ENCODE measurements around the gene GALNS.
"Not testable (repeated sequence)": the region's sequence is repeated elsewhere in the genome, so short reads cannot be mapped to it uniquely, and the experiment has no call there.

The GALNS gene

DNA sequence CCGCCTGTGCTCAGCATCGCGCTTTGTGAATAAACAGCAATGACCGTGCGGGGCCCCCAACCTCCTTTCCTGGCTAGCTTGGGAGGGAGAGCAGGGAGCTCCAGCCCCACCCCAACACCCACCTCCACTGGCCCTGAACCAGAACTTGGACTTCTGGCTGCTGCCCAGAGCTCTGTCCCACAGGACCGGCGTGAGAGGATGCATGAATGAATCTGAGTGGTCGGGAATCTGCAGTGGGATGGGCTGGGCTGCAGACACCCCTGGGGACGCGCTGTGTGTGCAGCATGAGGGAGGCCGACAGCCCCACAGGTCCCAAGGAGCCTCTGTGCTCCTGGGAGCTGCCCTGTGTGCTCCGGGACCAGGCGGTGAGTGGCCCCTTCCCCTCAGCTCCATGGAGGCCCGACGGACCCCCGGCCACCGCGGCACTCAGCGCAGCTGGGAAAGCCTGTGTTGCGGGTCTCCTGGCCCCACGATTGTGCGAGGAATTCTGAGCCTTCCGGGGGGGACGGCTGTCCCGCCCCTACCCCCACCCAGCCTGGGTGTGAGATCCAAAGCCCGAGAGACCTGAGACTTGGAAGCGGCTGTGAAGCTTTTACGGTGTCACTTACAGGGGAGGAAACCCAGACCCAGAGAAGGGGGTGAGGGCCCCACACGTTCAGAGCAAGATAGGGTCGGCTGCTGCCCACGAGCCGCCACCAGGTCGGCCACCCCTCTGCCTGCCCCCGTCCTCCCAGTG, 77.2 kb downstream of the GALNS start:
- no peak for DNase-seq

DNA sequence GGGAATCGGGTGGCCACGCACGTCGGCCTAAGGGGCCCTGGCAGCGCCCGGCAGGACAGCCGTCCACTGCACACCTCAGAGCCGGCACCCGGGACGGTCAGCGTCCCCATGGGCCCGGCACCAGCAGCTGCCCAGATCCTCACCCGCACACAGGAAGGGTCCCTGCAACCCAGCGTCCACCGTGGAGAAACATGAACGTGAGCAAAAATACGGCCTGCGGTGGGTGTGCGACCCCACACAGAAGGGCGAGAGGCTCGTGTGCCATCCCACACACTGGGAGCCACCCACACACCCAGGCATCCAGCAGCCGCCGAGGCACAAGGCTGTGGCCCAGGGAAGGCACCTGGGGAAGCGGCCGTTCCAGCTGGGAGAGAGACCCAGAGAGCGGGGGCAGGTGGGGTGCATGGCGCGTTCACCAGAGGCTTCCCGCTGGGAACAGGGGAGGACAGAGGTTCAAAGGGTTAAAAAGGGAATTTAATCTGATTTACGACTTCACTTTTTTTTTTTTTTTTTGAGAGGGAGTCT, 78.1 kb downstream of the GALNS start:
- DNase-seq: no peak

DNA sequence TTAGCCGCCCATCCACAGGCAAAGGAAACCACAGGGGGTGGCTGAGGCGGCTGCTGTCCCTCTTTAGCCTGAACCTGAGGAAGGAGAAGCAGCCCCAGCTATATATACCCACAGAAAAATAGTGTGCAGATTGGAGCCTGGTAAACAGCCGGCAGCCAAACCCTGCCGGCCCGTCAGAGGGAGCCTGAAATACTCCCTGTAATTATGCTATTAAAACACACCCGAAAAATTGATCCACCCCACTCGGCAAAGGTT, 78.5 kb downstream of the GALNS start:
- DNase-seq: peak; percentile 23

DNA sequence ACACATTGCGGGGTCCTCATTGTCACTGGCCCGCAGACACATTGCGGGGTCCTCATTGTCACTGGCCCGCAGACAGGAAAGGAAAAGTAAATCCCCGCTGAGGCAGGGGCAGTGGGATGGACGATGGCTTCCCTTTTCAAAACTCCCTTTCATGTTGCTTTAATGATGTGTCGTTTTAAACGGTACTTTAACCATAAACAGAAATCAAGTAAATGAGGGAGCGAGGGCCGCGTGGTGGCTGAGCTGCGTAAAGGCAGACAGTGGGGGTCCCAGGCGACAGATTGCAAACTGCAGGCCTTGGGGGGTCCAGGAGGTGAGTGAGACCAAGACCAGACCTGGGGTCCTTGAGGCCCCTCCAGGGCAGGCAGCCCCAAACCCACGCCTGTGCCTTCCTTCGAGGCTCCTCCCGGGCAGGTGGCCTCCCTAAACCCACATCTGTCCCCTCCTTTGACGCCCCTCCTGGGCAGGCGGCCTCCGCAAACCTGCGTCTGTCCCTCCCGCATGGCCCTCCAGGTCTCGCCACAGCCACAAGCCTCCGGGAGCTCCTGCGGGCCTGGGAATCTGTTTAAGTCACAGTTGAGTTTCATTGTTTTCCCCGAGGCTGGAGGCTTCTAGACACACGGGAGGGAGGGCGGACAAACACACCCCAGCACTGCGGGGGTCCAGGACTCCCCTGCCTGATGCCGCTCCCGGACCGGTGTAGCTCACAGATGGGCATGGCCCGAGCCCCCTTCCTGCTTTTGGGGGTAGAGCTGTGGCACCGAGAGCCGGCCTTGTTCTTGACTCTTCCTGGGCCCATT, 79.1 kb downstream of the GALNS start:
- DNase-seq: no peak

DNA sequence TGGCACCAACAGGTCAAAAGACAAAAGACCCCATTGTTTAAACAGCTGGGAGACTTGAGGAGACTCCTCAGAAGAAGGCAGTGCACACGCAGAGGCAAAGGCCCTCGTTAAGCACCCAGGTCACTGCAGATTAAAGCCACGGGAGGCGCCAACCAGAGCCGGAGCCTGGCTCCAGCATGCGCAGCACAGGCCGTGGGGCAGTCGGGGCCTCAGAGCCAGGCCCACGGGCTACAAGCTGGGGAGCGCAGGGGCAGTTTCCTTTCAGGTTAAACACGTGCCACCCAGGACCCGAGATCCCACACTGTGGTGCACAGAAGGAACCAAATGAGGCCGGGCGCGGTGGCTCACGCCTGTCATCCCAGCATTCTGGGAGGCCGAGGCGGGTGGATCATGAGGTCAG, 80.9 kb downstream of the GALNS start:
- no peak for DNase-seq

DNA sequence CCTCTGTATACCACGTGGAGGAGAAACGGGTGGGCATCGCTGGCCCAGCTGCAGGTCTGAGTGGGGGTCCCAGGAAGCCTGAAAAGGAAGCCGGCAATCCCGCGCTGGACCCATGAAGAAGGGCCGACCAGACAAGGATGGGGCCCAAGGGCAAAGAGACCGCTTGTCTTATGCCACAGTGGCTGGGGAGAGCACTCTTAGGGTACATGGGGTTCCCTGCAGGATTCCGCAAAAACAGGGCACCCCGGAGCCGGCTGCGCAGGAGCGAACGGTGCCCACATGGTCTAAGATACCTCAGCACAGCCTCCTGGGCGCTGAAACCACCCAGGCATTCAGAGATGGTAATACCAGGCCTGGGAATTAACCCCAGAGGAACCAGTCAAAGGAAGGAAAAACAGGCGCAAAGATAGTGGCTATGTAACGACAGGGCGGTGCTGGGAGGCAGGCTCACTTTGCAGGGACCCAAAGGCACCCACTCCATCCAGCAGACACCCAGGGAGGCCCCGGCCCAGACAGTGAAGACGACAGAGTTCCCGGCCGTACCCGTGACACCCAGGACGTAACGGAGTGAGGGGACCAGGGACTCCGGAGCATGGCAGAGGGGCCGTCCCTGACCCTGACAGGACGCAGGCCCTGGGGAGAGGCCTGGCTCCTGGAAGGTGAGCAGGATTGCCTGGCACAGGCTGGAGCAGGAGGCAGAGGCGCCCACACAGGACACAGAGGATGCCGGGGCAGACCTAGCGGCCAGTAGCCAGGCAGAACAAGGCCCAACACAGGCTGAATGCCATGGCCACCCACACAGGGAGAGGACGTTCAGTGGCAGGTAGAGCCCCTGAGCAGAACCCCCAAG, 82.0 kb downstream of the GALNS start:
- no peak for DNase-seq

DNA sequence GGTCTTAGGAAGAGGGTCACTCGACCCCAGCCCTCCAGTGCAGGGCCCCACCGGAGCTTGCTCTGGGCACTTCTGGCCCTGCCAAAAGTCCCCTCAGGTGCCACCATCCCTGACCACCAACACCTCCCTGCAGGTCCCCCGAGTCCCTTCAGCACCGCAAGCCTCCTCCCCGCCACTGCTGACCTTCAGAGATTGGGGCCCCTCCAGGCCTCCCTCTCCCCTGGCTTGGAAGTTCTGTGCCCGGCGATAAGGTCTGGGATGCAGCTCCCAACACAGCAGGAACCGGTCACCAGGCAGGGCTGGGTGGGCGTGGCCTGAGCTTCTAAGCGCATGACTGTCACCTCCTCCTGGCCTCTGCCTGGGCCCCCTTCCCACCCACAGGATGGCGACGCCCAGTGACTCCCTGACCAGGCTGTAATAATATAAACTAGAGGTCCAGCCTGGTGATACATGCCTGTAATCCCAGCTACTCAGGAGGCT, 82.9 kb downstream of the GALNS start:
- peak; percentile 25 for DNase-seq

DNA sequence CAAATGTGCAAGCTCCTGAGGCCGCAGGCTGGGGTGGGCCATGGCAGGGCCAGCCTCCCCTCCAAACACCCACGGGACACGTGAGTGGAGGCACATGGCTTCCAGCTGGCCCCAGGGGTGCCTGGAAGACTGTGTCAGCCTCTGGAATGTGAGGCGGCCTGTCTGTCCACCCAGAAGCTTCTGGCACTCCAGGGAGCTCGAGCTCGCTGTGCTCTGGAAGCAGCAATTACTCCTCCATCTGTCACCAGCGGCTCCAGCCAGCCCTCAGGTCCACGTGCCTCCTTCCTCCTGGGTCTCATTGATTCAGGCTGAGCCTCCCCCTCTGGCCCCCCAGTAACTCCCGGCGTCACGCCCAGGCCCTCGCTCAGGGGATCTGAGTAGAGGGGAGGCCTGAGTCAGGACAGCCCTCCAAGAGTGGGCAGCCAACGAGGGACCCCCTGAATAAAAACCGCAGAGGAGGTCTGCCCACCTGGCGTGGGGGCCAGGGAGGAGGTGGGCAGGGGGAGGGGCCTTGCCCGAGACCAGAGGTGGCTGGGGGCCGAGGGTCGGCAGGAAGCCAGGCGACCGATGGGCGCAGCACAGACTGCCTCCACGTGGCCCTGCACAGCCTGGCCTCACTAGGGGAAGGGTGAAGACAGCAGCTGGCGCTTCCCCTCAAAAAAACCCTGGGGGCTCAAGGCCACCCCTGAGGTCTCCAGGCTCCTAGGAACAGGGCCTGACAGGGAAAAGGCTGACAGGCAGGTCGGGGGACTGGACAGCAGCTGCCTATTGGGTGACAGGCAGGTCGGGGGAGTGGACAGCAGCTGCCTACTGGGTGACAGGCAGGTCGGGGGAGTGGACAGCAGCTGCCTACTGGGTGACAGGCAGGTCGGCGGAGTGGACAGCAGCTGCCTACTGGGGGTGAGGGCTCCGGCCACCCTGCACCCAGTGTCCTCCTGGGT, 83.6 kb downstream of the GALNS start:
- DNase-seq: no peak

DNA sequence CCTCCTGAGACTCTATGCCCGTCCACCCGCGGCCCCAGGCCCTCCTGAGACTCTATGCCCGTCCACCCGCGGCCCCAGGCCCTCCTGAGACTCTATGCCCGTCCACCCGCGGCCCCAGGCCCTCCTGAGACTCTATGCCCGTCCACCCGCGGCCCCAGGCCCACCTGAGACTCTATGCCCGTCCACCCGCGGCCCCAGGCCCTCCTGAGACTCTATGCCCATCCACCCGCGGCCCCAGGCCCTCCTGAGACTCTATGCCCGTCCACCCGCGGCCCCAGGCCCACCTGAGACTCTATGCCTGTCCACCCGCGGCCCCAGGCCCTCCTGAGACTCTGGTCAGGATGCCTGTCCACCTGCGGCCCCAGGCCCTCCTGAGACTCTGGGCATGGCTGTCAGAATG, 85.0 kb downstream of the GALNS start:
- DNase-seq: not testable (repeated sequence)

DNA sequence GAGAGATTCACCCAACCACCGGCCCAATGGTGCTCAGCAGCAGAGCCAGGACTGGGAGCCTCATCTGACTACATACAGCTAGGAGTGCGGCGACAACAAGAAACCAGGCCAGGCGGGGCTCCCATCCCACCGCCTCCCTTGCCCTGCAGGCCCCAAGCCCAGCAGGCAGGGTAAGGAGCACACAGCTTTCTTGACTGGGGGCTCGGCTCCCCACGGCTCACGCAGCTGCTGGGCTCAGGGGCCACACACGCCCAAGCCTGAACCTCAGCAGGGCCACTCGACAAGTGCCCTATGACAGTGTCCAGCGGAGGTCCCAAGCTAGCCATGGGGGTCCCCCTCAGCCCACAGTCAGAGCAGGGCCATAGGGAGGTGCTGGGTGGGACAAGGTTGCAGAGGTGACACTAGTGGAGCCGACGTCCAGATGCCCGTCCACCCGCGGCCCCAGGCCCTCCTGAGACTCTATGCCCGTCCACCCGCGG, 85.4 kb downstream of the GALNS start:
- DNase-seq: no peak

DNA sequence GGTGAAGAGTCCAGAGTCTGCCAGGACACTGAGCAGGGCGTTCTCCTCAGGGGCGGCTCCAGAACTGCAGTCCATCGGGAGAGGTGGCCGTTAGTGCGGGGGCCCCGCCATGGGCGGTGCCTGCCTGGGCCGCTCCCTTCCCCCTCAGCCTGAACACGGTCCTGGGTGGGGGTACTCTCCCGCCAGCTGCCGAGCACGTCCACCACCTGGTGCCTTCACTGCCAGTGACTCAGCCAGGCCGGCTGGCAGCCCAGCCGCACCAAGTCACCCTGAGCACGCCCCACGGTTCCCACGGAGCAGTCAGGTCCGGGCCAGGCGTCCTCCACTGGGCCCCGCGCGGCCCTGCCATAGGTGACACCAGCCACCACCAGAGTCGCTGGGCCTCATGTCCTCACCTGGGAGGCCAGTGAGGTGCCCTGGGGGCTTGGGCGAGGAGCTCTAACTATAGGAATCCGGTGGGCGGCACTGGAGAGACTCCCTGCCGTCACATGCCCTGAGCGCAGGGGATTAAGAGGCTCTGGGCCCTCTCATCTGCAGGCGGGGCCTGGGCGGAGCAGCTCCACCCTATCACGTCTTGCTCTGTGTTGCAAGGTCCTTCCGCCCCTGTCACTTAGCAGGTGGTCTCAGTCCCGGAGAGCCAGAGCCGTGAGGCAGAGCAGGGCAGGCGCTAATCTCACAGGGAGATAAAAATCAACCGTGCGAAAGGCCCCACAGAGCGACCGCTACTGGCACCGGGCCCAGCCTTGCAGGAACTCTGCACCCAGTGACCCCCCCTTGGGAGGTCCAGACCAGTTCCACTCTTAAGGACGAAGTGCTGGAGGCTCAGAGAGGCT, 86.1 kb downstream of the GALNS start:
- peak; percentile 87 for DNase-seq

DNA sequence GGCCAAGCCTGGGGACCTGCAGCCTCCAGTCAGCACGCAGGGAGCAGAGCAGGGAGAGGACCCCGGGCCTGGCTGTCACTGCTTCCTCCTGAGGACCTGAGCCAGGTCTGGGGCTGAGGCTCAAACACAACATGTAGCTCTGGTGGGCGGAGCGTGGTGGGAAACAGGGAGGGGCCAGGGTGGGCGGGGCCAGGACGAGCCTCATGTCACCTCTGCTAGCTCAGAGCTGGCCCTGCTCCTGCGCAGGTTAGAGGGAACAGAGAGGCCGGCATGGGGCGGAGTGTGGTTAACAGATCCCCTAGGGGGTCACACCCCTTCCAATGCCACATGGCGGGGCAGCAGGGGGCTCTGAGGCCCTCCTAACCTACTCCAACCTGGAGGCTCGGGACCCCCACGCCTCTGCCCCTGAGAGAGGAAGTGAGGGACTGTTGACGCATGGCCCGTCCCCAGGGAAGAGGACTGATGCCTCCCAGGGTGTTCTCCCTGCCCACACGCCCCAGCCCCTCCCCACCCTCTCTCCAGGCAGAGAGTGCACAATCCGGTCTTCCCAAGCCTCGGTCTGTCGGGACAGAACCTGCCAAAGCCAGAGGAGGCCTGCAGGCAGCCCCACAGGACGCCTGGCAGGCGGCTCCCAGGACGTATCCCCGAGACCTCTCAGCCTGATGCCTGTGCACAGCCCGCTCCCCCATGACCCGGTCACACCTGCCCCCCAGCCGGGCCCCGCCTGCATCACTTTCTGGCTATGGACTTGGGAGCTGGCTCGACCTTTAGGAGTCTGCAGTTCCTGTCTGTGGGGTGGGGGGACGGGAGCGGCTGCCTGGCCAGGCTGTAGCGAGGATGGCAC, 86.9 kb downstream of the GALNS start:
- DNase-seq: peak; percentile 26

DNA sequence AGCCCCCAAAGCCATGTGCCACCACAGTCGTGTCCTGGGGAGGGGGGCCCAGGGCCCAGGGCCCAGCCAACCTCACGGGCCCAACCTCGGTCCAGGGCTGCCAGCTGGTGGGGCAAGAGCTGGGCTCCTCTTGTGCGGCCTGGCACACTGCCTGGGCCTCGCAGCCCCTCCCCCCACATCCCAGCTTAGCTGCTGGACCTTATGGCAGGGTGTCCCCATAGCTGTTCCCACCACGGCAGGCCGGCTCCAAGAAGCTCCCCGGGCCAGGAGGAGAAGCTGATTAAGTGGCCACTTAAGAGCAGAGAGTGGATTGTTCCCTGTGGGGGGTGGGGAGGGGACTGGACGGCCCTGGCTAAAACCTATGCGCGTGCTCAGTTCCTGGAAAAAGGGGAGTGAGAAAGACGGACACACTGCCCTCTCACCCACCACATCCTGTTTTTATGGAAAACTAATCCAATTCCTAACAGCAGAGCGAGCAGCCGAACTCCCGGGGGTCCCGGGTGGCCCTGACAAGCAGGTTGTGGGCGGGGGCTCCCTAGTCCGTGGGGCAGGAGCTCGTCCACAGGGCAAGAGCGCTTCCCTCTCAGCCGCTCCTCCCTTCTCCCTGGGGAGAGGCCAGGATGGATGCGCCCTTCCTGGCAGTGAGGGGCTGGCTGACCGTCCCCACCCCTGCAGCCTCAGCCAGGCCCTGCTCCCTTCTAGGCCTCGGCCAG, 88.5 kb downstream of the GALNS start:
- DNase-seq: no peak

DNA sequence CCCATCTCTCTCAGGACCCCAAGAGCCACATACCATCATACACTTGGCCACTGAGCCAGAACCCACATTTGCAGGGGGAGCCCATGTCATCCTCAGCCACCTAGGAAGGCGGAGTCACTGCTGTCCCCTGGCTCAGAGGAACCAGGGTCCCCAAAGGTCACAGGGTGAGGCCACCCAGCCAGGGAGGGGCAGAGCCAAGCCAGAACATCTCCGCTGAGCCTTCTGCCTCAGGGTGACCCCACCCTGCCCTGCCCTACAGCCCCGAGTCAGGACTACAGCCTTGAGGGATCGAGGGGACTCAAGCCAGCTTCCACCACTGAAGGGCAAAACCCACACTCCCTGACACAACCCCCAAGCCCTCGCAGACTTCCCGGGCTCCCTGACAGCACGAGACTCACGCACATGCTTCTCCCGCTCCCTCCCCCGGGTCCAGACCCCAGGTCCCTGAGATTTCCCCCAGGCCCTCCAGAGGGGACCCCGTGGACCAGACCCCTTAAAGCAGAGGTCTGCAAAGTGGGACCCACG, 89.1 kb downstream of the GALNS start:
- DNase-seq: no peak

DNA sequence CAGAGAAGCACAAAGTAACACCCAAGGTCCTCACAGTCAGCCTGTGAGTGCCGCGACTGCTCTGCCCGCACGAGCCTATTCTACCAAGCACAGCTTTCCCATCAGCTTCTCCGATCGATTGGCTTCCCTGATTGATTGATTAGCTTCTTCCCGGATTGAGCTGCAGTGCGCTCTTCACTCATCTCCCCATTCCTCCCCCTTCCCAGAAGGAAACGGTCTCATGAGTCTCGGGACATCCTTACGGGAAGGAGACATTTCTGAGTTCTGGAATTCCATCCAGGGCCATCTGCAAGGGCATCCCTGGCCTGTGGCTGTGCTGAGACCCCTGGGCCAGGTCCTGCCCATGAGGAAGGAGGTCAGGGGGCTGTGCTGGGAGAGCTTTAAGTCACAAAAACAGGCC, 89.8 kb downstream of the GALNS start:
- DNase-seq: no peak

DNA sequence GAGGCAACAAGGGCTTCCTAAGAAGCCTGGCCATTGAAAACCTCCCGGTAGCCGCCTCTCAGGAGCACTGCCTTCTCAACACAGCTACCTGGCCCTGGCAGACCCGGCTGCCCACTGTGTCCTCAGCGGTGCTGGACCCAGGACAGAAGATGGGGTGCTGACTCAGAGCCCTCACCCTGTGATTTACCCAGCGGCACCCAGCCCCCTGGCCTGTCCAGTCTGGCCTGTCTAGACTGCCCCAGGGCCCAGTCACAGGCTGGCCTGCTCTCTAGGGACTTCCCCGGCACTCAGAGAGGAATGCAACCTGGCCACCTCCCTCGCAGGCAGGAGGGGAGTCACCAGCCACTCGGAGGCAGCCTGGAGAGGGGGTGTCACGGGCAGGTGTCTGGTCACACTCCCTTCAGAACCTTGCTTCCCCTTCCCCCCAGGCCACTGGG, 91.8 kb downstream of the GALNS start:
- DNase-seq: no peak

DNA sequence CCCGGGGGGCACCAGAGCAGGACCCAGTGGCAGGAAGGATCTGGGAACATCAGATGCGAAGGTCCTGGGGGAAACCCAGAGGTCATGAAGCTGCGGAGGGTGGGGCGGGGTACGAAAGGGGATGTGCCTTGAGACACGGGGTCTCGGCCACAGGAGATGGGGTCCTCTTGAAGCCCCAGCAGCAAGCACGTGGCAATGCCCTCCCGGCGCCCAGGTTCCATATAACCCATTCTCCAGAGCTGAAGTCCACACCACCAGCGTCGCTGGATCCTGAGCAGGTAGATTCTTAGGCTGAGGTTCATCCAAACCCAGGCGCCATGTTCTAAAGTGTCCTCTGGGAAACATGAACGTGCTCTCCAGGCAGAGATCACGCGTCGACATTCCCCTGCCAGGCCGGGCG, 92.7 kb downstream of the GALNS start:
- DNase-seq: no peak
